ENCODE results near the gene TEX14. TPM values are rescaled to one million over a fixed set of nuclear protein-coding genes. Genes with fewer than 3 reads are reported as not detected.

The TEX14 gene
- total RNA-seq, 2 donors from 2014 or later: not detected

DNA sequence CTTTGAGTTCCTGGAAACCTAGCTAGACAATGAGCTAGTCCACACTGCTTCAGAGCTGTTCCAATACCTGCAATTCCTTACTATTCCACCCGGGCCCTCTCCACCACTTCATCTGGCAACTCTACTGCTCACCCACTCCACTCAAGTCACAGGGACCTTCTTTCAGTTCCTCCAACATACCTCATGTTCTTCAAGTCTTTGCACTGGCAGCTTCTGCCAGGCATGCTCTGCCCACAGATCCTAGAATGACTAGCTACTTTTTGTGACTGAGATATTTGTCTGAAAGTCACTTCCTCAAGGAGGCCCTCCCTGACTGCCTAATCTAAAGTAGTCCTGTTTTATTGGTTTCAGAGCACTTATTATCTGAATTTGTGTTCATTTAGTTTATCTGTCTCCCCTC is 86.4 kb downstream of the TEX14 start:
- TF ChIP-seq, protein P1, sequence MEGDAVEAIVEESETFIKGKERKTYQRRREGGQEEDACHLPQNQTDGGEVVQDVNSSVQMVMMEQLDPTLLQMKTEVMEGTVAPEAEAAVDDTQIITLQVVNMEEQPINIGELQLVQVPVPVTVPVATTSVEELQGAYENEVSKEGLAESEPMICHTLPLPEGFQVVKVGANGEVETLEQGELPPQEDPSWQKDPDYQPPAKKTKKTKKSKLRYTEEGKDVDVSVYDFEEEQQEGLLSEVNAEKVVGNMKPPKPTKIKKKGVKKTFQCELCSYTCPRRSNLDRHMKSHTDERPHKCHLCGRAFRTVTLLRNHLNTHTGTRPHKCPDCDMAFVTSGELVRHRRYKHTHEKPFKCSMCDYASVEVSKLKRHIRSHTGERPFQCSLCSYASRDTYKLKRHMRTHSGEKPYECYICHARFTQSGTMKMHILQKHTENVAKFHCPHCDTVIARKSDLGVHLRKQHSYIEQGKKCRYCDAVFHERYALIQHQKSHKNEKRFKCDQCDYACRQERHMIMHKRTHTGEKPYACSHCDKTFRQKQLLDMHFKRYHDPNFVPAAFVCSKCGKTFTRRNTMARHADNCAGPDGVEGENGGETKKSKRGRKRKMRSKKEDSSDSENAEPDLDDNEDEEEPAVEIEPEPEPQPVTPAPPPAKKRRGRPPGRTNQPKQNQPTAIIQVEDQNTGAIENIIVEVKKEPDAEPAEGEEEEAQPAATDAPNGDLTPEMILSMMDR (IDR thresholded peaks at IDR 0.05): no peak
- Histone ChIP-seq H3K9me3 (no peaks in the 10 kb centered on the region), H3K36me3 (no peaks in the 10 kb centered on the region), H3K27ac (no peak overlapping the region), H3K4me1 (no peaks in the 10 kb centered on the region), H3K27me3 (no peaks in the 10 kb centered on the region), H3K4me3 (no peak overlapping the region)
- DNase-seq (ENCODE audit: low spot score): no peak

DNA sequence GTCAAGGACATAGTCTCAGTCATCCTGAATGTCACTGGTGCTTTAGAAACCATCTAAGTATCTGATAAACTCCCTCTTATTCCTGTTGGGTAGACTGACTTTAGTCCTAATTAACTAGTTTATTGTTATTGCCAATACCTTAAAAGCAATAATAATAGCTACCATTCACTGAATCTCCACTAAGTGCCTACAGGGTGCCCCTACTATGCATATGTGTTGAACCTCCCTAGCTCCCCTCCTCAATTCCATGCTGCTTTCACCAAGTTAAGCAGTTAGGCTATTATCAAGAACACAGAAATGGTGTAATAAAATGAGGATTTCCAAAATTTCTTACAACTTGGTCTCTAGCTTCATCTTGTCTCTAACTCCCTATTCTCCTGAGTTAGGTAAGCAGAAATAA is 89.9 kb downstream of the TEX14 start:
- no peak overlapping the region for H3K27ac ChIP-seq
- no peaks in the 10 kb centered on the region for H3K27me3 ChIP-seq
- H3K4me3 ChIP-seq: no peak overlapping the region
- H3K9me3 ChIP-seq: no peaks in the 10 kb centered on the region
- no peak for DNase-seq (ENCODE audit: low spot score)
- no peaks in the 10 kb centered on the region for H3K36me3 ChIP-seq
- TF ChIP-seq, protein P1 (IDR thresholded peaks at IDR 0.05): no peak
- no peaks in the 10 kb centered on the region for H3K4me1 ChIP-seq

DNA sequence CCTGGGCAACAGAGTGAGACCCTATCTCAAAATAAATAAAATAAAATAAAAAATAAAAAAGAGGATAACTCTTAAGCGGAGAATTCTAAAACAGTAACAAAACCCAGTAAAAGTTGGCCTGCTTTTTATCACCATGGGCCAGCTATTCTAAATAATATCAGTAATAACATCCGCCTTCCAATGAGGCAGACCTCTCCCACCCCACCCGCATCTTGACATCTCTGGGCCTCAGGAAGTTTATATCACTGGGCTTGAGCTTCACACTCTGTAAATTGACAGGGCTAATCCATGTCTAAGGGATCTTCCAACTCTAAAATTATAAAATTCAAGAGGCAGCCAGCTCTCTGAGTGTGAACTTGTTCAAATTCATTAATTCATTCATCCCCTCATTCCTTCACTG is 94.5 kb downstream of the TEX14 start:
- H3K4me3 ChIP-seq: no peak overlapping the region
- no peaks in the 10 kb centered on the region for H3K9me3 ChIP-seq
- H3K4me1 ChIP-seq: no peaks in the 10 kb centered on the region
- H3K27me3 ChIP-seq: no peaks in the 10 kb centered on the region
- TF ChIP-seq, protein P1 (IDR thresholded peaks at IDR 0.05): no peak
- no peaks in the 10 kb centered on the region for H3K36me3 ChIP-seq
- no peak overlapping the region for H3K27ac ChIP-seq
- DNase-seq (ENCODE audit: low spot score): no peak

DNA sequence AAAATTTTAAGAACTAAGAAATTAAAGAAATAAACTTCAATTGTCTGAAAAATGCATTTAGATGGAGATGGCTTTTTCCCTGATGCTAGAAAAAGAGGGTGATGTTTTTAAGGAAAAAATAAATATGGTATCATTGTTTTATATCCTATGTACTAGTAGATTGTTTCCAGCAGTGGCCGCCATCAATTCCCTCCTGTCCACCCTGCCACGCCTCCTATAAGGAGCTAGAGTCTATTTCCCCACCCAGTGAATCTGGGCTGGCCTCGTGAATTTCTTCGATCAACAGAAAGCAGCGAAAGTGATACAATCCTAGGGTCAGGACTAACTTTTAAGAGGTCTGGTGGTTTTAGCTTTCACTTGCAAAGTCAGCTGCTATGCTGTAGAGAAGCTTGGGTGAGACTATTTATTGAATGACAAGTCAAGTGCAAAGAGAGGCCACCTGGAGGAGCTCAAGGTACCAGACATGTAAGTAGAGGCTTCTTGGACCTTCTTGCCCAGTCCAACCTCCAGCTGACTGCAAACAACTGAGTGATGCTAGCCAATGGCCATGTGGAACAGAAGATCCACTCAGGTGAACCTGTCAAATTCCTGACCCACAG is 96.6 kb downstream of the TEX14 start:
- no peak overlapping the region for H3K4me3 ChIP-seq
- no peaks in the 10 kb centered on the region for H3K36me3 ChIP-seq
- H3K4me1 ChIP-seq: no peaks in the 10 kb centered on the region
- no peaks in the 10 kb centered on the region for H3K27me3 ChIP-seq
- H3K9me3 ChIP-seq: no peaks in the 10 kb centered on the region
- no peak overlapping the region for H3K27ac ChIP-seq
- DNase-seq (ENCODE audit: low spot score): no peak
- TF ChIP-seq, protein P1 (IDR thresholded peaks at IDR 0.05): no peak

DNA sequence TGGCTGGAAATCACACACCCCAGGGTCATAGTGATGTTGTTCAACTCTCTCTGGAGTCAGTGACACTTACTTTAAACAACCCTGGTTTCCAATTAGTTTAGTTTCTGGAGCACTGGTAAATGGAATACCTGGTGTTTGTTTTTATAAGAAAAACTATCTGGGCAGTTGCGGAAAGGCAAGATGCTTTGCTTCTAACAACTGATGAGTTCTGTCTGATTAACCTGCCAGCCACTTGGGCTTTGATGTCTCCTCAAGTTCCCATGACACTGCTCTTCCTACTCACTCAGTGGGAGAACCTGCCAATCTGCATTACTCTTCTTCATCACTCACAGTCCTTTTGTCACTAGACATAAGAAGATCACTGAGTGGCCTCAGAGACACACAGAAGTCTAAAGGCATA is 98.7 kb downstream of the TEX14 start:
- Histone ChIP-seq H3K27me3 (no peaks in the 10 kb centered on the region), H3K4me3 (no peak overlapping the region), H3K9me3 (no peaks in the 10 kb centered on the region), H3K36me3 (no peaks in the 10 kb centered on the region), H3K27ac (no peak overlapping the region), H3K4me1 (no peaks in the 10 kb centered on the region)
- TF ChIP-seq, protein P1 (IDR thresholded peaks at IDR 0.05): no peak
- no peak for DNase-seq (ENCODE audit: low spot score)

DNA sequence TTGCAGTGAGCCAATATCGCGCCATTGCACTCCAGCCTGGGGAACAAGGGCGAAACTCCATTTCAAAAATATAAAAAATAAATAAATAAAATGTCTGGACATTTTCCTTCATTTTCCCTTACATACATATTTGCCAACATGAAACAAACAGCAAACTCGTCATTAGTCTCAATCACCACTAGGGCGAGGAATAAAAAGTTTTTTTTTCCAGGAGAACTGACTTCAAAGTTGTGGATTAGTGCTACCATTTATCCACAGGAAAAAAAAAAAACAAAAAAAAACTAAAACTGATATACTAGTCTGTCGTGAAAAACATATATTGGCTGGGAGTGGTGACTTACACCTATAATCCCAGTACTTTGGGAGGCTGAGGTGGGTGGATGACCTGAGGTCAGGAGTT is 100.4 kb downstream of the TEX14 start:
- no peaks in the 10 kb centered on the region for H3K36me3 ChIP-seq
- H3K27me3 ChIP-seq: no peaks in the 10 kb centered on the region
- TF ChIP-seq, protein P1 (IDR thresholded peaks at IDR 0.05): no peak
- H3K9me3 ChIP-seq: no peaks in the 10 kb centered on the region
- no peak for DNase-seq (ENCODE audit: low spot score)
- H3K4me3 ChIP-seq: no peak overlapping the region
- H3K4me1 ChIP-seq: no peaks in the 10 kb centered on the region
- H3K27ac ChIP-seq: no peak overlapping the region

Measured in right atrium auricular region (tissue), 2 donors.